Fibroblast of lung (primary cell): Measurements from ENCODE around the gene TTC1. TPM values are rescaled to one million over a fixed set of nuclear protein-coding genes. Genes with fewer than 3 reads are reported as not detected.

Source experiments
- DNase-seq, 2 donors: peaks; one replicate each; pipeline versions ENCODE4 v3.0.0 to v3.0.0-alpha.2; 2010; ENCODE audit warnings: low read depth in 2 of 2
- H2AFZ ChIP-seq: 2 replicates; pipeline ENCODE4 v1.5.1; 2012; ENCODE audit warnings: low read length, control low read depth, inconsistent platforms
- H3K27ac ChIP-seq: 2 replicates; pipeline ENCODE4 v1.5.1; 2011; ENCODE audit warnings: low read length, control low read depth; ENCODE audit not compliant: insufficient read depth
- H3K27me3 ChIP-seq: 2 replicates; pipeline ENCODE4 v1.5.1; 2011; ENCODE audit warnings: mild to moderate bottlenecking, low read length; ENCODE audit not compliant: control insufficient read depth, insufficient read depth
- H3K36me3 ChIP-seq: 2 replicates; pipeline ENCODE4 v1.5.1; 2011; ENCODE audit warnings: low read length; ENCODE audit not compliant: control insufficient read depth, insufficient read depth
- H3K4me1 ChIP-seq: 2 replicates; pipeline ENCODE4 v1.5.1; 2011; ENCODE audit warnings: low read length; ENCODE audit not compliant: control insufficient read depth, insufficient read depth; ENCODE audit errors: extremely low read depth
- H3K4me2 ChIP-seq: 2 replicates; pipeline ENCODE4 v1.5.1; 2011; ENCODE audit warnings: low read length, control low read depth; ENCODE audit not compliant: insufficient read depth; ENCODE audit errors: extremely low read depth
- H3K4me3 ChIP-seq, 4 experiments: fragments of 200-600 bp in 1 of 4; sonication (generic) in 1 of 4; replicated peaks in 1 of 4; 2 replicates each; pipeline ENCODE4 v1.5.1; 2011 to 2016; ENCODE audit warnings: low read length in 4 of 4, low read depth in 3 of 4, mild to moderate bottlenecking in 3 of 4, control low read depth in 2 of 4, inconsistent platforms in 1 of 4, mixed read lengths in 1 of 4; ENCODE audit not compliant: insufficient read depth in 1 of 4; ENCODE audit errors: control extremely low read depth in 1 of 4
- H3K79me2 ChIP-seq: 2 replicates; pipeline ENCODE4 v1.5.1; 2012; ENCODE audit warnings: mild to moderate bottlenecking, low read length, inconsistent platforms; ENCODE audit not compliant: control insufficient read depth, insufficient read depth
- H3K9ac ChIP-seq: 2 replicates; pipeline ENCODE4 v1.5.1; 2011; ENCODE audit warnings: mild to moderate bottlenecking, low read length, control low read depth; ENCODE audit not compliant: insufficient read depth
- H3K9me3 ChIP-seq: 2 replicates; pipeline ENCODE4 v1.5.1; 2012; ENCODE audit warnings: low read depth, low read length; ENCODE audit not compliant: control insufficient read depth, insufficient read depth
- H4K20me1 ChIP-seq: 2 replicates; pipeline ENCODE4 v1.5.1; 2011; ENCODE audit warnings: low read length; ENCODE audit not compliant: control insufficient read depth, insufficient read depth; ENCODE audit errors: extremely low read depth
- EZH2 ChIP-seq: IDR thresholded peaks from 2 replicates; pipeline ENCODE4 v1.5.1; 2012; ENCODE audit warnings: low read length, control low read depth, mild to moderate bottlenecking; ENCODE audit errors: missing control alignments
- polyA plus RNA-seq, 2 donors: library from polyadenylated mRNA; depleted of rRNA in 1 of 2; stranded (reverse) in 1 of 2; unstranded in 1 of 2; fragments of >200 nt; gene quantifications; 2 replicates each; pipeline ENCODE4 v1.2.1, GENCODE V29; 2011 to 2012; ENCODE audit warnings: missing spikeins in 1 of 2
- total RNA-seq: library from RNA; depleted of rRNA; stranded (reverse); fragments of >200 nt; gene quantifications from 2 replicates; pipeline ENCODE4 v1.2.1, GENCODE V29; 2014
- TF ChIP-seq, protein P1 (sequence below), 2 donors: IDR thresholded peaks in 1 of 2; conservative IDR thresholded peaks in 1 of 2; 1 replicate in 1 of 2; 2 replicates in 1 of 2; pipeline ENCODE4 v1.5.1; 2011 to 2012; ENCODE audit warnings: low read length in 2 of 2, control low read depth in 1 of 2, inconsistent platforms in 1 of 2, low read depth in 1 of 2, mild to moderate bottlenecking in 1 of 2

Gene TTC1
- total and polyA plus RNA-seq, 2 donors (not counting 1 experiment from before 2014, with no cell fraction given) = 41.6 to 63.7 TPM

DNA sequence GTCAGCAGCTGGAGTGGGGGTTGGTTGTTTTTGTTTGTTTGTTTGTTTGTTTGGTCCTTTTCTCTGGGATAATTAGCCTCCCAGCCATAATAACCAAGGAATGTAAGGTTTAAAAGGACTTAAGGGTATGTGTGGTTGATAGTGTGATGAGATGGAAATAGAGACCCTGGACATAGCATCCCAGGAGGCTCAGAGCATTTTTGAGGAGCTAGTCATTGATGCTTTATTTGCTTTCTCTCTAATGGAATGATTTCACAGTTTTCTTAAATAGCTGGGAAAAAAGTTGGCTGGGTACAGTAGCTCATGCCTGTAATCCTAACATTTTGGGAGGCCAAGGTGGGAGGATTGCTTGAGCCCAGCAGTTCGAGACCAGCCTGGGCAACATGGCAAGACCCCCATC lies 45.1 kb downstream of the TTC1 start:
- TF ChIP-seq EZH2 = no peak
- TF ChIP-seq, protein P1, sequence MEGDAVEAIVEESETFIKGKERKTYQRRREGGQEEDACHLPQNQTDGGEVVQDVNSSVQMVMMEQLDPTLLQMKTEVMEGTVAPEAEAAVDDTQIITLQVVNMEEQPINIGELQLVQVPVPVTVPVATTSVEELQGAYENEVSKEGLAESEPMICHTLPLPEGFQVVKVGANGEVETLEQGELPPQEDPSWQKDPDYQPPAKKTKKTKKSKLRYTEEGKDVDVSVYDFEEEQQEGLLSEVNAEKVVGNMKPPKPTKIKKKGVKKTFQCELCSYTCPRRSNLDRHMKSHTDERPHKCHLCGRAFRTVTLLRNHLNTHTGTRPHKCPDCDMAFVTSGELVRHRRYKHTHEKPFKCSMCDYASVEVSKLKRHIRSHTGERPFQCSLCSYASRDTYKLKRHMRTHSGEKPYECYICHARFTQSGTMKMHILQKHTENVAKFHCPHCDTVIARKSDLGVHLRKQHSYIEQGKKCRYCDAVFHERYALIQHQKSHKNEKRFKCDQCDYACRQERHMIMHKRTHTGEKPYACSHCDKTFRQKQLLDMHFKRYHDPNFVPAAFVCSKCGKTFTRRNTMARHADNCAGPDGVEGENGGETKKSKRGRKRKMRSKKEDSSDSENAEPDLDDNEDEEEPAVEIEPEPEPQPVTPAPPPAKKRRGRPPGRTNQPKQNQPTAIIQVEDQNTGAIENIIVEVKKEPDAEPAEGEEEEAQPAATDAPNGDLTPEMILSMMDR (conservative IDR thresholded peaks at IDR 0.05 in 1 of 2, IDR thresholded peaks at IDR 0.05 in 1 of 2; ENCODE audit: low read depth in 1 of 2, low read length in 2 of 2) = no peak
- no peaks in the 10 kb centered on the region for H3K27me3 ChIP-seq
- H3K4me1 ChIP-seq = peaks cover 2% of the 10 kb centered on the region
- peak in 1 of 2 donors; percentile 65 for DNase-seq
- H3K27ac ChIP-seq = no peak overlapping the region
- H3K36me3 ChIP-seq = no peaks in the 10 kb centered on the region
- no peak overlapping the region for H3K4me3 ChIP-seq
- no peaks in the 10 kb centered on the region for H3K79me2 ChIP-seq
- H3K9me3 ChIP-seq = no peaks in the 10 kb centered on the region
- no peaks in the 10 kb centered on the region for H4K20me1 ChIP-seq
- no peak overlapping the region for H2AFZ ChIP-seq
- H3K4me2 ChIP-seq = no peak overlapping the region
- H3K9ac ChIP-seq = no peak overlapping the region

DNA sequence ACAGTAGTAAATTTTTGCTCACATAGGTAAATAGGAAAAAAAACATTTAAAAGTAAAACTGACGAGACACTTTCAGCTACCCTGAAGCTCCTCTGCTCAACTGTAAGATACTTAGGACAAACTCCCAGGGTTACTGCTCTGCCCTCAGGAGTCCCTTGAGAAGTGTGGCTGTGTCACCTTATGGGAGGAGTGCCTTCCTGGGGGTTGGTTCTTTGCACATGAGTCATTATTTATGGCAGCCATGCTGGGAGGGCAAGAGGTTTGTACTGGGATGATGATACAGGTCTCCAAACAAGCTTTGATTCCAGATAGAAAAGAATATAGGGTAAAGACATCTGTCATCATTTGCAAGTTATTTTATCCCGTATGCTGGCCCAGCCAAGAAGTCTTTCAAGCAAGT lies 45.9 kb downstream of the TTC1 start:
- Histone ChIP-seq H3K36me3 (no peaks in the 10 kb centered on the region), H3K4me2 (no peak overlapping the region), H3K9ac (no peak overlapping the region), H3K79me2 (no peaks in the 10 kb centered on the region), H3K4me3 (no peak overlapping the region), H3K27me3 (no peaks in the 10 kb centered on the region), H4K20me1 (no peaks in the 10 kb centered on the region), H3K27ac (no peak overlapping the region), H2AFZ (no peak overlapping the region), H3K9me3 (no peaks in the 10 kb centered on the region), H3K4me1 (peaks cover 2% of the 10 kb centered on the region)
- no peak for TF ChIP-seq EZH2
- TF ChIP-seq, protein P1 (conservative IDR thresholded peaks at IDR 0.05 in 1 of 2, IDR thresholded peaks at IDR 0.05 in 1 of 2; ENCODE audit: low read depth in 1 of 2, low read length in 2 of 2) = no peak
- DNase-seq = peak in 1 of 2 donors; percentile 39

DNA sequence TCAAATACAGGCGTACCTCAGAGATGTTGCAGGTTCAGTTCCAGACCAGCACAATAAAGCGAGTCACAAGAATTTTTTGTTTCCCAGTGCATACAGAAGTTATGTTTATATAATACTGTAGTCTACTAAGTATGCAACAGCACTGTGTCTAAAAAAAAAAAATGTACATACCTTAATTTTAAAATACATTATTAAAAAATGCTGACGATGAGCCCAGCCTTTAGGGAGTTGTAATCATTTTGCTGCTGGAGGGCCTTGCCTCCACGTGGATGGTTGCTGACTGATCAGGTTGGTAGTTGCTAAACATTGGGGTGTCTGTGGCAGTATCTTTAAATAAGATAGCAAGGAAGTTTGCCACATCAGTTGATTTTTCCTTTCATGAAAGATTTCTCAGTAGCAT lies 48.3 kb downstream of the TTC1 start:
- no peak overlapping the region for H3K4me3 ChIP-seq
- no peaks in the 10 kb centered on the region for H4K20me1 ChIP-seq
- no peak overlapping the region for H3K9ac ChIP-seq
- peaks cover 3% of the 10 kb centered on the region for H3K36me3 ChIP-seq
- no peak for DNase-seq
- H3K9me3 ChIP-seq = no peaks in the 10 kb centered on the region
- H3K4me1 ChIP-seq = peaks cover 2% of the 10 kb centered on the region
- H2AFZ ChIP-seq = no peak overlapping the region
- H3K4me2 ChIP-seq = no peak overlapping the region
- no peaks in the 10 kb centered on the region for H3K27me3 ChIP-seq
- H3K27ac ChIP-seq = no peak overlapping the region
- H3K79me2 ChIP-seq = no peaks in the 10 kb centered on the region
- TF ChIP-seq EZH2 = no peak
- TF ChIP-seq, protein P1 (conservative IDR thresholded peaks at IDR 0.05 in 1 of 2, IDR thresholded peaks at IDR 0.05 in 1 of 2; ENCODE audit: low read depth in 1 of 2, low read length in 2 of 2) = no peak
